K562 (cell line): Measurements from ENCODE around the gene BRICD5. TPM values are rescaled to one million over a fixed set of nuclear protein-coding genes. Genes with fewer than 3 reads are reported as not detected.

Experiments used
- ATF3 ChIP-seq, 2 experiments: fragments of 450-650 bp in 1 of 2; sonication (generic) in 1 of 2; formaldehyde crosslinking in 1 of 2; IDR thresholded peaks in 1 of 2; conservative IDR thresholded peaks in 1 of 2; 2 replicates each; pipeline versions ENCODE4 v1.6.1 to v1.8.1; 2016 to 2023; ENCODE audit warnings: mild to moderate bottlenecking in 2 of 2, moderate library complexity in 2 of 2, inconsistent platforms in 1 of 2, missing genetic modification reagents in 1 of 2
- CSDE1 ChIP-seq, 2 experiments: fragments of 450-650 bp; IDR thresholded peaks; 2 replicates each; pipeline ENCODE4 v1.6.1; 2016; ENCODE audit warnings: mild to moderate bottlenecking in 1 of 2
- L3MBTL2 ChIP-seq: fragments of 450-650 bp; IDR thresholded peaks from 2 replicates; pipeline ENCODE4 v1.6.1; 2016; ENCODE audit warnings: mild to moderate bottlenecking, moderate library complexity
- REST ChIP-seq, 2 experiments: fragments of 450-650 bp; formaldehyde crosslinking in 1 of 2; IDR thresholded peaks; 2 replicates each; pipeline versions ENCODE4 v1.4.0 to v1.6.1; 2014 to 2020; ENCODE audit warnings: mild to moderate bottlenecking in 2 of 2, borderline replicate concordance in 1 of 2, low read depth in 1 of 2
- polyA plus RNA-seq, 8 experiments: library from polyadenylated mRNA; depleted of rRNA in 4 of 8; stranded (reverse) in 5 of 8; unstranded in 3 of 8; fragments of >200 nt; fragmentation: Nextera tagmentation in 2 of 8; fragmentation: Illumina TruSeq in 1 of 8; extraction: Ambion mirVana in 2 of 8; extraction: Trizol in 1 of 8; gene quantifications; 2 replicates each; pipeline versions ENCODE4 v1.2.1 to v1.2.3, GENCODE V29; 2011 to 2014; ENCODE audit warnings: inconsistent platforms in 1 of 8, missing spikeins in 1 of 8
- total RNA-seq, 7 experiments: library from RNA; depleted of rRNA in 6 of 7; stranded (reverse); fragments of >200 nt in 6 of 7; fragmentation: Illumina TruSeq in 2 of 7; extraction: Trizol in 2 of 7; gene quantifications; 2 replicates each; pipeline versions ENCODE4 v1.2.1 to v1.2.3, GENCODE V29; 2011 to 2021; ENCODE audit warnings: low replicate concordance in 1 of 7
- TF ChIP-seq, protein P1 (sequence below): sonication (generic); formaldehyde crosslinking; IDR thresholded peaks from 2 replicates; pipeline ENCODE4 v1.8.1; 2023; ENCODE audit warnings: mild to moderate bottlenecking, missing genetic modification reagents

The BRICD5 gene
- total and polyA plus RNA-seq, 9 of the 15 experiments (the other 6 are each of a cell fraction or from before 2014, with no cell fraction given) = 0.24 to 15.1 (median 2.4) TPM; not detected in 1

DNA sequence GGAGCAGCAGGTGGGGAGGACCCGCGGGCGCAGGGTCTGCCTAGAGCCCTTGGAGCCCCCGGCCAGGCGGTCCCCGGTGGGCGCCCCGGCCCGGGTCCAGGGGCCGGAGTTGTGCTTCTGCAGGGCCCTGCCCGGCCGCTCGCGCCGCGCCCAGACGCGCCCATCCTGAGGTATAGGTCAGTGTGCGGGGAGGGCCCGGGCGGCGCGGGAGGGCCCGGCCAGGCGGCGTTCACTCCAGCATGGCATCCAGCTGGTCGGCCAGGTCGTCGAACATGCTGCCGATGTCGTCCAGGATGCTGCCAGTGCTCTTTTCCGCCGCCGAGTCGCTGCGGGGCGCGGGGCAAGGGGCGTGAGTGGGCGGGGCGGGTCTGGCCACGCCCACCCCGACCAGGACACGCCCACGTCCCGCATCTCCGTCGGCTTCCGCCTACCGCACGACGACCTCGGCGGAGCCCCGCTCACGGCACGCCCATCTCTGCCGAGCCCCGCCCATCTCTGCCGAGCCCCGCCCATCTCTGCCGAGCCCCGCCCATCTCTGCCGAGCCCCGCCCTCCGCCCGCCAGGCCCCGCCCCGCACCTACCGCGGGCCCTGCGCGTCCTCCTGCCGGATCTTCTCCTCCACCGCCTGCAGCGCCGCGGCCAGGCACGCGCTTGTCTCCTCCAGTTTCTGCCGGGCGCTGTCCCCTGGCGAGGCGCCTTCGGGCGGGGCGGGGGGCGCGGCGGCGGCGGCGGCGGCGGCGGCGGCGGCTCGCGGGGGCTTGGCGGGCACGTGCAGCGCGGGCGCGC is 32.1 kb downstream of the BRICD5 start (continued):
- peak; percentile 63 for TF ChIP-seq REST (IDR thresholded peaks at IDR 0.05; ENCODE audit: borderline replicate concordance)
- 0 out of 2 replicates have a peak, but pooled peaks have one; percentile 24 for TF ChIP-seq REST (CRISPR knock-in tag; IDR thresholded peaks at IDR 0.05; ENCODE audit: low read depth)
- TF ChIP-seq L3MBTL2 = peak; percentile 54; the same call in 1 of the 2 replicates
- TF ChIP-seq, protein P1, sequence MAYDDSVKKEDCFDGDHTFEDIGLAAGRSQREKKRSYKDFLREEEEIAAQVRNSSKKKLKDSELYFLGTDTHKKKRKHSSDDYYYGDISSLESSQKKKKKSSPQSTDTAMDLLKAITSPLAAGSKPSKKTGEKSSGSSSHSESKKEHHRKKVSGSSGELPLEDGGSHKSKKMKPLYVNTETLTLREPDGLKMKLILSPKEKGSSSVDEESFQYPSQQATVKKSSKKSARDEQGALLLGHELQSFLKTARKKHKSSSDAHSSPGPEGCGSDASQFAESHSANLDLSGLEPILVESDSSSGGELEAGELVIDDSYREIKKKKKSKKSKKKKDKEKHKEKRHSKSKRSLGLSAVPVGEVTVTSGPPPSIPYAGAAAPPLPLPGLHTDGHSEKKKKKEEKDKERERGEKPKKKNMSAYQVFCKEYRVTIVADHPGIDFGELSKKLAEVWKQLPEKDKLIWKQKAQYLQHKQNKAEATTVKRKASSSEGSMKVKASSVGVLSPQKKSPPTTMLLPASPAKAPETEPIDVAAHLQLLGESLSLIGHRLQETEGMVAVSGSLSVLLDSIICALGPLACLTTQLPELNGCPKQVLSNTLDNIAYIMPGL (CRISPR knock-in tag) = peak; percentile 71; the same call in 1 of the 2 replicates
- TF ChIP-seq ATF3 (IDR thresholded peaks at IDR 0.05) = no peak
- no peak for TF ChIP-seq ATF3 (CRISPR knock-in tag; conservative IDR thresholded peaks at IDR 0.05)
- no peak for TF ChIP-seq CSDE1 (IDR thresholded peaks at IDR 0.05)
